Measurements from ENCODE around the gene EPB41L4B.
"Not testable (repeated sequence)": the region's sequence is repeated elsewhere in the genome, so short reads cannot be mapped to it uniquely, and the experiment has no call there.

The EPB41L4B gene

DNA sequence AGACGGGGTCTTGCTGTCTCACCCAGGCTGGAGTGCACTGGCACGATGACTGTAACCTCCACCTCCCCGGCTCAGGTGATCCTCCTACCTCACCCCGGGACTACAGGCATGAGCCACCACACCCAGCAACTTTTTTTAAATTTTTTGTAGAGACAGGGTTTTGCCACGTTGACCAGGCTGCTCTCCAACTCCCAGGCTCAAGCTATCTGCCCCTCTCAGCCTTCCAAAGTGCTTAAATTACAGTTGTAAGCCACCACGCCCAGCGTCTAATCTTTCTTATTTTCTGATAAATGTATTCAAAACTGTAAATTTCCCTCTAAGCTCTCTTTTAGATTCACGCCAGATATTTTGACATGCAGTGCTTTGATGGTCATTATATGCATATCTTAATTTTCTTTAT is 164.2 kb downstream of the EPB41L4B start:
- DNase-seq = no peak

DNA sequence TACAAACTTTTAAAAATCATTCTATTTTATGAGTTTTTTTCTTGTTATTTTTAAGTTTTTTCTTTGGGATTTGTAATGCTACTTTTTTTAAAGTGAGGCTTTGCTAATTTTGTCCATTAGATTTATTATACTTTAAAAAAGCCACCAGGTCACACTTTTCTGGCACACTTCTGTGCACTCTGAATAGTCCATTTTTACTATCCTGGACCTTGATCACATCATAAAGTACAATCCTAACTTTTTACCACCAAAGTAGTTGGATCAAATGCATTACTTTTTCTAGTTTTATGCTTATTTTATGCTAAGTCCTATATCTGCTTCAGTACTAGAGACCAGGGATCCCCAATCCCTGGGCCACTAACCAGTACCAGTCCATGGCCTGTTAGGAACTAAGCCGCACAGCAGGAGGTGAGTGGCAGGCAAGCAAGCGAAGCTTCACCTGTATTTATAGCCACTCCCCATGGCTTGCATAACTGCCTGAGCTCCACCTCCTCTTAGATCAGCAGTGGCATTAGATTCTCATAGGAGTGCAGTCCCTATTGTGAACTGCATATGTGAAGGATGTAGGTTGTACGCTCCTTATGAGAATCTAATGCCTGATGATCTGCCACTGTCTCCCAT is 169.8 kb downstream of the EPB41L4B start:
- DNase-seq = no peak

DNA sequence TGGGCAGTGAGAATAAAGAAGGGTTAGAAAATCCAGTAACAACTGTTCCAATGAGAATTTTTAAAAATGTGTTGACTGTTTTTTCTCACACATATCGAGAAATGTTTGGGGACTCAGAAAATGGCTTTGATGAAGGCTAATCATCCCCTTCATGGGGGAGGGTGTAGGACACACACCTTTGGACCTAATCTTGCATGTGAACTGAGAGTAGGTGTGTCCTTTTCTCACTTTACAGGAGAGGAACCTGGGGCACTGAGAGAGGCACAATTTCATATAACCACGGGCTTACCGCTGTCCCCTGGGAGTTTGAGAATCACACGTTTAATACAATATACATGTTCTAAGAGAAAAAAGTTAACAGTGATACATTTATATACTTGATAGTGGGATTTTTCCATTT is 171.1 kb downstream of the EPB41L4B start:
- no peak for DNase-seq

DNA sequence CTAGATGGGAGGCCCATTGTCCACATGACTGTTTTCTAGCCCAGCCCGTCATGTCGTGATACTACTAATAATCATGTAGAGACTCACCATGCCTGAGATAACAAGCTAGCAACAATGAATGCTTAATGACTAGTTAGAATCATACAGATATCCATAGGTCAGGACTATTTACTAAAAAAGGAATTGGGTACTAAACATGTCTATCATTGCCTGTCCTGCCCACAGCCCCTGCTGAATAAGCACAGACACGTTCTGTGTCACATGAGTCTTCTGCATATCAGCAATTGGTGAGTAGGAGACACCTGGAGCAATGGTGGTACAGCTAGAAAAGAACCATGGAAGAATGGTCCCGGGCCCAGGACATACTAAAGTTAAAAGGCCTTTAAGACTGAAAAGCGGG is 171.8 kb downstream of the EPB41L4B start:
- no peak for DNase-seq

DNA sequence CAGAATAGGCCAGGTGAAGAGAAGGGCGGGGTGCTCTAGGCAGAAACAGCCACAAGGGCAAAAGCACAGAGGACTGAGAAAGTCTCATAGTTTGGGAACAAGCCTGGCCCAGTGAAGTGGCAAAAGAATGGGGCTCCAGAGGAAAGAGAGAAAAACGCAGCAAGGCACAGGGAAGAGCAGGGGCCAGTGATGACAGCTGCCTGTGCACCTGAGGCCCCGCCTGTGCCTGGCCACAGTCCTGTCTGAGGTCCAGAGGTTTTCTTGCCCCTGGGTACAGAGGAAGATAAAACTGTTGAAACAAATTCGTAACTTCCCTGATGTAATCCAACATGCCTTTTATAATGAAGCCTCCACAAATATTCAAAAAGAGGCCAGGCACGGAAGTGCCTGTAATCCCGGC is 175.8 kb downstream of the EPB41L4B start:
- DNase-seq = no peak

DNA sequence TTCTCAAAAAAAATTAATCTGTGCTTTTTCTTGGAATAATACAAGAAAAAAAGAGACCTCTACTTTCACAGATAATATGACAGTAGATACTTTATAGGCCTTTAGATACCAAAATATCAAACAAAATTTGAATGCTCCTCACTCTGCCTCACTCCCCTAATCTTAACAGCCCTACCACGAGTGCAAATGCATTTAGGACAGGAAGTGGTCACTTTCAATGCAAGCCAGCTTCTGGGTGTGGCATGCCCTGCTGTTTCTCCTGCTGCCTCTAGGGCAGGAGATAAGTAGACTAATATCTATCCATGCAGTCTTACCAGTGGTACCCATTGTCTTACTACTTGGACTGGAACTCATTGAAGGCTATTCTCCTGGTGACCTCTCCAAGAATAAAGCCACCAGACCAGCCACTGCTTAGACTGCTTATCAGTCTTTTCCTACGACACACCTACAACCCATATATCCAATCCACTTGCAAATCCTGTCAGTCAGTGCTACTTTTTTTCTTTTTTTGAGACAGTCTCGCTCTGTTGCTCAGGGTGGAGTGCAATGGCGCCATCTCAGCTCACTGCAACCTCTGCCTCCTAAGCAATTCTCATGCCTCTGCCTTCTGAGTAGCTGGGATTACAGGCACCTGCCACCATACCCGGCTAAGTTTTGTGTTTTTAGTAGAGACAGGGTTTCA is 176.8 kb downstream of the EPB41L4B start:
- no peak for DNase-seq

DNA sequence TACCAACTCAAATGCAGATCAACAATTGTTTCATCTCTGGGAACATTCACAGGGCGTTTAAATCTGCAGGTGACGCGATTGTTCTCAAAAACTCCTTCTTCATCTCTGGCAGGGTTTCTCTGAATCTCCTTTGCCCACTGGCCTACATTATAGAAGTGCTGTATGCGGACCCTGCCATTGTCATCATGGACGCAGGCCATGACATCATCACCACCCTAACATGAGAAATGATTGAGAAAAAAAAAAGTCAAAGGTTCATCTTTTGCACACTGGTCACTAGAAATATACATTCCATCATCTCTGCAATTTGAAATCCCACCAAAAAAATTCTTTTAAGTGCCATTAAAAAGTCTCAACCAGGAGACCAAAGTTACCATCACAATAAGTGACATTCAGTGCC is 179.5 kb downstream of the EPB41L4B start:
- DNase-seq = no peak

DNA sequence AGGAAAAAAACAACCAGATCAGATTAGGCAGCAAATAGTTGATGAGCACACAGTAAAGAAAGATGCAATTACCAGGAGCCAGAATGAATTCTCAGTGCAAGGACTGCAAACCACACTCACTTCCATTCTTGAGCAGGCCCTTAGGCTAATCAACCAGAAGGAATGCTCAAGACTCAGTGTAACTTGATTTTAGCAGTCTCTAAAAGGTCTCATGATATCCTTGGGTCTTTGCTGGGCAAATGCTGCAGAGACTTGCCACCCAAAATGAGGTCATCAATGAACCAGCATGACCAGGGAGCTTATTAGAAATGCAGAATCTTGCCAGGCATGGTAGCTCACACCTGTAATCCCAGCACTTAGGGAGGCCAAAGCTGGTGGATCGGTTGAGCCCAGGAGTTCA is 181.0 kb downstream of the EPB41L4B start:
- no peak for DNase-seq

DNA sequence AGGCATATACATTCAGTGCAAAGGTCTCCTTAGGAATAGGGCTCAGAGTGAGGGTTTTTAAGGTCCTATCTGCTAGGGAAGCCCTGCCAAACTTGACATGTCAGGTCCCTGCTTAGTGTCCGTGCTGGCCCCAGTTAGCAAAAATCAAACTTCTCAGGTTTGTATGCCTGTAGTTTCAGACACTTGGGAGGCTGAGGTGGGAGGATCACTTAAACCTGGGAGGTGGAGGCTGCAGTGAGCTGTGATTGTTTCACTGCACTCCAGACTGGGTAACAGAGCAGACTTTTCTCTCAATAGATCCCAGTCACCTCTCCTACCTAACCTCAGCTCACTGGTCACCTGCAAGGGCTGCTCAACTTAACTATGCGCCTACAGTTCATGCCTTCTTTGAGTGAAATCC is 182.4 kb downstream of the EPB41L4B start:
- no peak for DNase-seq

DNA sequence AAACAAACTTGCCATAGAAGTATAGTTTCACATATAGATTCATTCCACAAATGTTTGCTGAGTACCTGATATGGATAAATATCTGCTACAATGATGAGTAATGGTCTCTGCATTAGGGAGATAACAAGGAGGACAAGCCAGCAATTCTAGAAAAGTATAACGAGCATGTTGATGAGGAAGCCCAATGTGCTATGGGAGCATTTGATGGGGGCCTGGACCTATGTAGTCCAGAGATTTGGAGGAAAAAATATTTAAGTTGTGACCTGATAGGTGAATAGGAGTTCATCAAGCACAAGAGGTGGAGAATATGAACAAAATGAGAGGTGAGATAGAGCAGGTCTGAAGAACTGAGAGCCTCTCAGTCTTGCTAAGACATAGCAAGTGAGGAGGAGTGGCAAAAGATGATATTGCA is 186.7 kb downstream of the EPB41L4B start:
- no peak for DNase-seq

DNA sequence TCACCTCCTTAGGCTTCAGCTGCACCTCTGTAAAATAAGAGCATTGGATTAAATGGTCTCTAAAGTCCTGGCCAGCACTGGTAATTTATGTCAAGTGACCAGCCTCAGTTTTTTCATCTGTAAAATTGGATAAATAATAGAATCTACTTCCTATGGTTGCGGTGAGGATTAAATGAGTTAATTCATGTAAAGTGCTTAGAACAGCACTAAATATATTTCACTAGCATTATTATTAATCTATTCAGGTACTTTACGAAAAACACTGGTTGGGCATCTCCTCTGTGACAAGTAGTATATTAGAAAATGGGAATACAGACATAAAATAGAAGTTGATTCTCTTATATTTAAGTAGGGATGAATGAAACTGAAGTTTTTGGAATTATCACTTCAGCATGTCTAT is 187.3 kb downstream of the EPB41L4B start:
- DNase-seq = no peak

DNA sequence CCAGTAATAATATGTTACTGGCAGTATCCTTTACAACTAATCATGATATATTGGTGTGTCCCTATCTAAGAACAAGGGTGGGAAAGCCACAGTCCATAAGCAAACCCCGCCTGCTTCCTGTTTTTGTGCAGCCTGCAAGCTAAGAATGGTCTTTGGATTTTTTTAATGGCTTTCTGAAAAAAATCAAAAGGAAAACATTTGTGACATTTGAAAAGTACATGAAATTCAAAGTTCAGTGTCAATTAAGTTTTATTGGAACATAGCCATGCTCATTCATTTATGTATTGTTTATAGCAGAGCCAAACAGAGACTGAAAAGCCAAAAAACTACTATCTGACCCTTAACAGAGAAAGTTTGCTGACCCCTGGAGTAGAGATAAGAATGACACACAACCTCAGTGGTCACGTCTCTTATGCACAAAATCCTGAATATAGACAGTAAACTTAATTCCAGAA is 188.3 kb downstream of the EPB41L4B start:
- no peak for DNase-seq

DNA sequence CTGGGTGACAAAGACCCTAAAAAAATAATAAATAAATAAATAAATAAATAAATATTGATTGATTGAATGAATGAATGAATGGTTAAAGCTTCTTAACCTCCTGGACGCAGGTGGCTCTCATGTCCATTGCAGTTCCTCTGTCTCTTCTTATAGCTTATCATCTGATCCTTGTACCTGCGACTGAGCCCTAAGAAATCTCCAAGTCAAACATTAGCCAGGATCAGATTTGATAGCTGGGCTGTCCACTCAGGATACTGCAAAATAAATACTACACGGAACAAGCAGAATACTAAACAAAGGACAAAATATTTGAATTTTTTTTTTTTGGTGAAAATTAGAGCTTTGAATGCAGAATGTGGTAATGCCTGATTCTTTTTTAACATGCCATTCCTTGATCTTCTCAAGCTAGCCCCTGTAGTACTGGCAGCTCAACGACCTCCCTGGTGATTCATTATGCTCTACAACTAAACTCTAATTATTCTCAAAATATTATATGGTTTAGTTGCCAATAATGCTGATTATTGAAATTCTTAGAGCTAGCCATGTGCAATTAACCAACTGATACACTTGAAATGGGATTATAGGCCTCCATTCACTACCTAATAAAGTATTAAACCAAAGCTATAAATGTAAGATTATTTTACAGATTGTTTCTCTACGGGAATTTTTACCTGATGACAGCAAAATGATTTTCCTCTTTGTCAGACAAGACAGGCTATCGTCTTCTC is 191.2 kb downstream of the EPB41L4B start:
- no peak for DNase-seq

DNA sequence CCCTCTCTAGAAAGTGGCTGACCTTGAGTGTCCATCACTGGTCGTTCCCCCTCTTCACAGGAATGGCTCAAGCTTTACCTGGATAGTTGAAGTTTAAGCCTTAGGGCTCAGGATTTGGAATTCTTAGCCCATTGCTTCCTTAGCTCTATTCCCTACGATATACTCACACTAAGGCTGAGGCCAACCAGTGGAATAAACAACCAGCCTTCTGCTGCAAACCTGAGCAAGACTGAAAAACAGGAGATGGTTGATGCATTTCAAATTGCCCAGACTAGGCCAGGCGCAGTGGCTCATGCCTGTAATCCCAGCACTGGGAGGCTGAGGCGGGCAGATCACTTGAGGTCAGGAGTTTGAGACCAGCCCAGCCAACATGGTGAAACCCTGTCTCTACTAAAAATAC is 194.2 kb downstream of the EPB41L4B start:
- not testable (repeated sequence) for DNase-seq

DNA sequence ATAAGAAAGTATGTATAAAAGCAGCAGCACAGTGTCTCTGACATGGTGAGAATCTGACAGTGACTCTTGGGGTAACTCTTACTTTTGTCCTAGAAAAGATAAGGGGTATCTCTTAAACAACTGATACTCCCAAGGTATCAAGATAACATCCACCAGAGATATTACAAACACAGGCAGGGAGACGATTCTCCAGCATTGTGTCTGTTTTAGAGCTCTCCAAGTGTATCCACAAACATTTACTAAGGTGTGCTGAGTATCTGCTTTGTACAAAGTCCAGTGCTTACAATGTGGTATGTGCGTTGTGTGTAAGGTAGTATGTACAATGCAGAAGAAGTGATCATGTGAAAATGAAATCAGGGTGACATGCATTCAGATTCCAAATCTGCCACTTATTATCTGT is 196.7 kb downstream of the EPB41L4B start:
- DNase-seq = no peak

DNA sequence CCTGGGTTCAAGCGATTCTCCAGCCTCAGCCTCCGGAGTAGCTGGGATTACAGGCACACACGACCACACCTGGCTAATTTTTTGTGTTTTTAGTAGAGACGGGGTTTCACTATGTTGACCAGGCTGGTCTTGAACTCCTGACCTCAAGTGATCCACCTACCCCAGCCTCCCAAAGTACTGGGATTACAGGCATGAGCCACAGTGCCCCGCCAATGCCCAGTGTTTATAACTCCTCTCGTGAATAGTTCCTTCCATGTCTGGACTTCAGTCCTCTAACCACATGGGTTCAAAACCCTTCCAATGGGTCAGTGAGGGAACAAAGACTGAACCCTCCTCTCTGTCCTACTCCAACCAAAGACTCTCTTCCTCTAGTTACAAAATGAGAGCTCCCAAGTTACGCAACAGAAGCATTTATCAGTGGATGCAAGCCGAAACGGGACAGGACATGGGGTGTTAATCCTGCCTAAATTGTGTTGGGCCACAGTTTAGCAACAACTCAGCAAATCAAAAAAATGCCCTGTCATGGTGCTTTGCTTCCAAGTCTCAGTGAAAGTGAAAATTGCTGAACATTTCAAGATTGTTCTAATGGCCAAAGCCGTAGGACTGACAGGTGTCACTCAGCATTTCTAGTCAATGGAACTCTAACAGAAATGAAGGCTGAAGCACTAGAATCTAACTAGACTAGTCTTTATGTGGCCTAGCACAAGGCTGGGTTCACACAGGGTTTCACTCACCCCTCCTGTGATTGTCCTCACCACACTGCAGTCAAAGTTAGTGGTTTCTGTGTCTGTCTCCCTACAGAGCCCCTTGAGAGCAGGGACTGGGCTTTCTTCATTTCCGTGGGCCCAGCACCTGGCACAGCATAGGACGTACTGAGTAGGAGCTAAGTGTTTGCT is 197.9 kb downstream of the EPB41L4B start:
- no peak for DNase-seq
